Subcutaneous abdominal adipose tissue (tissue), 5 donors: ENCODE results near the gene HAP1.

ENCODE experiments used
- H3K27ac ChIP-seq: one replicate; pipeline ENCODE4 v1.7.0; 2013; ENCODE audit warnings: low read depth, mild to moderate bottlenecking, inconsistent platforms, low read length, moderate library complexity
- H3K27me3 ChIP-seq, 5 donors: one replicate each; pipeline ENCODE4 v1.7.0; 2013; ENCODE audit warnings: low read length in 5 of 5, inconsistent platforms in 1 of 5; ENCODE audit not compliant: control insufficient read depth in 5 of 5, insufficient read depth in 4 of 5
- H3K36me3 ChIP-seq, 5 donors: one replicate each; pipeline ENCODE4 v1.7.0; 2013; ENCODE audit warnings: low read length in 5 of 5; ENCODE audit not compliant: control insufficient read depth in 5 of 5, insufficient read depth in 5 of 5
- H3K4me1 ChIP-seq, 5 donors: one replicate each; pipeline ENCODE4 v1.7.0; 2013; ENCODE audit warnings: low read length in 5 of 5, mild to moderate bottlenecking in 3 of 5, moderate library complexity in 1 of 5; ENCODE audit not compliant: control insufficient read depth in 5 of 5, insufficient read depth in 5 of 5
- H3K4me3 ChIP-seq, 5 donors: one replicate each; pipeline ENCODE4 v1.7.0; 2013; ENCODE audit warnings: low read length in 5 of 5, low read depth in 1 of 5
- H3K9ac ChIP-seq, 5 donors: one replicate each; pipeline ENCODE4 v1.7.0; 2013; ENCODE audit warnings: low read length in 5 of 5, mild to moderate bottlenecking in 4 of 5, moderate library complexity in 3 of 5
- H3K9me3 ChIP-seq, 5 donors: one replicate each; pipeline ENCODE4 v1.7.0; 2013; ENCODE audit warnings: low read length in 5 of 5; ENCODE audit not compliant: control insufficient read depth in 5 of 5
- donor health status: healthy.
- donor health status: healthy.
- donor health status: healthy.
- donor health status: healthy.
- donor health status: healthy.

HAP1 gene

DNA sequence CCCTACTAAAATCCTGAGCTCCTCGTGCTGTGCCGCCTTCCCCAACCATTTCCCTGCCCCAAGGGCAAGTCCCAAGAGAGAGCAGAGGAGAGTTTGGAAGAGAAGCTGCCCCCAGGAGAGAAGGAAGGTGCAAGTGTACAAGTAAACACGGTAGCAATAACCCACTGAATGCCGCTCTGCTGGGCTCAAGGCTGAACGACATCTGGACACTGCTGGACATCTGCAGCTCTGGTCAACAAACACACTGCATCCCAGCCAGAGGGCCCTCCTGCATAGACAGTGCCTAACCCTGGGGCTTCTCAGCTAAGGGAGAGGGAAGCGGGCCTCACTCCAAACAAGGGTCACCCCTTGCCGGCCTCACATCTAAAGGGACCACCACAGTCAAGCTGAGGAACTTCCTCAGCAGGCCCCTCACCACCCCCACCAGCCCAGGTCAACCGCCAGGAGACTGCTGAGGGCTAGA lies 39.3 kb upstream of the HAP1 start:
- H3K27me3 ChIP-seq: no peaks in the 10 kb centered on the region
- peaks cover 0 to 40% (median 35%) of the 10 kb centered on the region in 5 donors for H3K36me3 ChIP-seq
- H3K4me1 ChIP-seq: peaks cover 13 to 54% (median 42%) of the 10 kb centered on the region in 5 donors
- no peak overlapping the region for H3K27ac ChIP-seq
- no peak overlapping the region for H3K4me3 ChIP-seq
- H3K9me3 ChIP-seq: no peaks in the 10 kb centered on the region
- H3K9ac ChIP-seq: peak overlapping the region in 1 of 5 donors; percentile 30

DNA sequence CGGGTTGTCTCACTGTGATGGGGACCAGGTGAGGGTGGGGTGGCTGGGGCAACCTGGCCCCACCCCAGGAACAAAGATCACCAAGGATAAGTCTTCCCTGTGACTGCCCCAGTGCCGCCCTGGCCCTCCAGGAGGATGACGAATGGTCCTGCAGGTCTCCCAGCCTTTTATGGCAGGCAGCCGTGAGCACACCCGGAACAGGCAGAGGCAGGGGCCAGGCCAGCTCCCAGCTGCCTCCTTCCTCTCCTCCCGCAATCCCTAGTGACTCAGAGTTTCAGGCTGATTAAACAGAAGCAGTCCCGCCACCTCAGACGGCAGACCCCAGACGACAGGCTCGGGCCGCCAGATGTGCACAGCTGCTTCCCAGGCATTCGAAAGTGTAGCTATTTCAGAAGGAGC lies 38.7 kb upstream of the HAP1 start:
- Histone ChIP-seq H3K36me3 (peaks cover 0 to 46% (median 39%) of the 10 kb centered on the region in 5 donors), H3K4me1 (peaks cover 13 to 54% (median 39%) of the 10 kb centered on the region in 5 donors), H3K27me3 (no peaks in the 10 kb centered on the region), H3K4me3 (no peak overlapping the region), H3K9me3 (no peaks in the 10 kb centered on the region), H3K27ac (no peak overlapping the region), H3K9ac (no peak overlapping the region)

DNA sequence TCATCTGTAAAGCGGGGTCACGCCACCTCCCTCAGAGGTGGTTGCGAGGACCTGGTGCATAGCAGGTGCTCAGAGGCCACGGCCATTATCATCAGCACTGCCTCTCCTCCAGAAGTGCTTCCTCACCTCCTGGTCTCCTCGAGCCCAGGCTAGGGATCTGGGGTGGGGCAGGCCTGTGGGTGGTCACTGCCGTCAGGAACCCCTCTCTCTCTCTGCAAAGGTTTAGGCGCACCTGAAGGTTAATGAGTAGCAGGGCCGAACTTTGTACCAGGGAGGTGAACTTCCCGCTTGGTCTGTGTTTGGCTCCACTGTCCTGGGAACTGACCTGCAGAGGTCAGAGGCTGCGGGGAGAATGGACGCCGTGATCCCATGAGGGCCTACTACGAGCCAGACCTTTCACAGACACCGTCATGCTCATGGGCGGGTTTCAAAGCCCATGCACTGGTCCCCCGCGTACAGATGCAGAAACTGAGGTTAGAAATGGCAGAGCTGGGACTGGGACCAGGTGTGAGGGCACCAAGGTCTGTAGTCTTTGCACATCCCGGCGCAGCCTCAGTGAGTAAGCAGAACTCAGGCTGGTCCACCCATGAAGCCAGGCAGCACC lies 38.2 kb upstream of the HAP1 start:
- H3K27ac ChIP-seq: no peak overlapping the region
- no peaks in the 10 kb centered on the region for H3K27me3 ChIP-seq
- H3K9ac ChIP-seq: no peak overlapping the region
- peaks cover 10 to 49% (median 34%) of the 10 kb centered on the region in 5 donors for H3K4me1 ChIP-seq
- H3K36me3 ChIP-seq: peaks cover 0 to 50% (median 42%) of the 10 kb centered on the region in 5 donors
- no peaks in the 10 kb centered on the region for H3K9me3 ChIP-seq
- no peak overlapping the region for H3K4me3 ChIP-seq

DNA sequence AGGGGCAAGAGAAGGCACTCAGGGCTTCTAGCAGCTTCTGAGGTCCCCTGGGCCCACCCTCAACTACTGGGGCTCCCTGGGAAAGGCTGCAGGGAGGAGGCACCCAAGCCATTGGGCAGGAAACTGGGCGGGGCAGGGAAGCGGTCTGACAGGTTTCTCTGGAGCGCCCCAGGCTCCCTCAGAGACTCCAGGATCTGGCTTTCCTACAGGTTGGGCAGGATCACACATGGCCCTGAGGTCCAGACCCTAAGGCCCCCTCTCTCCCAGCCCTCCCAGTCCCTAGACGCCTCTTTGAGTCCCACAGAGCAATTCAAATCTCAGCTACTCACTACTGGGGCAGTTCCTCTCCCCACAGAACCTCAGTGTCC lies 37.8 kb upstream of the HAP1 start:
- Histone ChIP-seq H3K4me1 (peaks cover 8 to 45% (median 29%) of the 10 kb centered on the region in 5 donors), H3K27me3 (no peaks in the 10 kb centered on the region), H3K9ac (peak overlapping the region in 1 of 5 donors; percentile 35), H3K4me3 (no peak overlapping the region), H3K27ac (no peak overlapping the region), H3K36me3 (peaks cover 0 to 54% (median 47%) of the 10 kb centered on the region in 5 donors), H3K9me3 (no peaks in the 10 kb centered on the region)

DNA sequence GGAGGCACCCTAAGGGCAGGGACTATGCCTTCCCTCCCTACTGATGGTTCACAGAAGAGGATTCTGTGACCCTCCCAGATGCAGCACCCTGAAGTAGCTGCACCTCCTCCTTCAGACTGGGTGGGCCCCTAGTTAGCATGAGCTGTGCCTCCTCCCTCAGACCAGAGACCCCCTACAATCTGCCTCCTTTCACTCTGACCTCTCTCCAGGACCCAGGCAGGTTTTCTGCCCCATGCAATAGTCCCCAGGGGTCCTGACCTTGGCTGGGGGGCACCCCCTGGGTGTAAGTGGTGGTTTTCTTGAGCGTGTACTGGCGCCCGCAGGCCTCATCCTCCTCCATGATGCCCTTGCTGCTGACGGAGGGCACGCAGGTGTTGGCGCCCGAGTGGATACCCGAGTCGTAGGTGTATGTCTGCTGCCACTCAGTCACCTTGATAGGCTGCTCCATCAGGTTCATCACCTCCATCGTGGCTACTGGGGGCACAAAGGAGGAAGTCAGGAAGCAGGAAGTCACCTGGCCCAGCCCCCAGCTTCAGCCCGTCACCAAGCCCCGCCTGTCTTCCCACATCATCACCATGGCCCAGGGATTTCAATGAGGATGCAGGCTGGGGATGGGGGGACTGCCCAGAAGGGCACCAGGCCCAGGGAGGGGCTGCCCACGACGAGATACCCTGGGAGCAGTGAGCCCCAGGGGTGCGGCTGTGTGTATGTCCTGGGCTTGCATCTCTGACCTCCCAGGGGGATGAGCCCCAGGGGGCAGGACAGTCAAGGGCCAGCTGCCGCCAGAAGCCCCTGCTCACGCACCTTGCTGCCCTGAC lies 37.2 kb upstream of the HAP1 start:
- peaks cover 5 to 39% (median 23%) of the 10 kb centered on the region in 5 donors for H3K4me1 ChIP-seq
- no peak overlapping the region for H3K4me3 ChIP-seq
- no peak overlapping the region for H3K27ac ChIP-seq

DNA sequence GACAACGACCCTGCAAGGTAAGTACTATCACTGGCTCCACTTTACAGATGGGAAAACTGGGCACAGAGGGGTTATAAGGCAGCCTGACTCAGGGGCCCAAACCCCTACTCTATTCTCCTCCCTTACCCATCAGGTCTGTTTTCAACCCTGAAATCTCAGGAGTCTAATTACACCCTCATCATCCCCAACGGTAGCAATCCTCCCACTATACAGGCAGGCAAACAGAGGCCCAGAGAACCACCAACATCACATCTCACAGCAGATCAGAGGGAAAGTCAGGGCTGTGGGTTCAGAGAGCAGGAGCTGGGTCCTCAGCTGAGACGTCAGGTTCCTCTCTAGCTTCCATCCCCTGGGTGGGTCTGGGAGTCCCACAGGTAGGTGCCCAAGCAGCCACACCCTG lies 35.5 kb upstream of the HAP1 start:
- Histone ChIP-seq H3K36me3 (peaks cover 4 to 73% (median 56%) of the 10 kb centered on the region in 5 donors), H3K4me1 (peaks cover 0 to 22% (median 12%) of the 10 kb centered on the region in 5 donors), H3K4me3 (no peak overlapping the region), H3K9me3 (no peaks in the 10 kb centered on the region), H3K27ac (no peak overlapping the region), H3K27me3 (no peaks in the 10 kb centered on the region), H3K9ac (no peak overlapping the region)

More for the DNA sequence above, 37.2 kb upstream of the HAP1 start:
- Histone ChIP-seq H3K36me3 (peaks cover 2 to 59% (median 50%) of the 10 kb centered on the region in 5 donors), H3K9ac (peak overlapping the region in 1 of 5 donors; percentile 35), H3K9me3 (no peaks in the 10 kb centered on the region), H3K27me3 (no peaks in the 10 kb centered on the region)

DNA sequence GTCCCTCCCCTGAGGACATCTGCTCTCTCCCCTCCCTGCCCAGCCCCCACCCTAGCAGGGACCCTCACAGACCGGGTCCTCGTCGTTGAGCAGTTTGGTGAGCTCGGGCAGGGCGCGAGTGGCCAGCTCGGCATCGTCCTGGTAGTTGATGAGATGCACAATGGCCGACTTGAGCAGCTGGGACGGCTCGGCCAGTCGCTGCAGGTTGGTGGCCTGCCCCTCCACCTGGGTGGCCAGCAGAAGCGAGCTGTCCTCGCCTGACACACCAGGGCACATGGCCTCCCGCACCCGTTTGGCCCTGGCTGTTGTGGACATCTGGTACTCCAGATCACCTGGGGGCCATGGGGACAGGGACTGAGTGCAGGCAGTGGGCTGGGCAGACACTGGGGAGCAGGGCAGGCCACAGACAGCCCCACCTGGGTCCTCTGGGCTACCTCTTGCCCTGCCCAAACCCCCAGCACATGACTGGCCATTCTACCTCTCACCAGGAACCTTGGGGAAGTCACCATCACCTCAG lies 35.0 kb upstream of the HAP1 start:
- Histone ChIP-seq H3K4me3 (no peak overlapping the region), H3K9ac (no peak overlapping the region), H3K36me3 (peaks cover 4 to 79% (median 62%) of the 10 kb centered on the region in 5 donors), H3K9me3 (no peaks in the 10 kb centered on the region), H3K4me1 (peaks cover 0 to 17% (median 12%) of the 10 kb centered on the region in 5 donors), H3K27me3 (no peaks in the 10 kb centered on the region), H3K27ac (no peak overlapping the region)

DNA sequence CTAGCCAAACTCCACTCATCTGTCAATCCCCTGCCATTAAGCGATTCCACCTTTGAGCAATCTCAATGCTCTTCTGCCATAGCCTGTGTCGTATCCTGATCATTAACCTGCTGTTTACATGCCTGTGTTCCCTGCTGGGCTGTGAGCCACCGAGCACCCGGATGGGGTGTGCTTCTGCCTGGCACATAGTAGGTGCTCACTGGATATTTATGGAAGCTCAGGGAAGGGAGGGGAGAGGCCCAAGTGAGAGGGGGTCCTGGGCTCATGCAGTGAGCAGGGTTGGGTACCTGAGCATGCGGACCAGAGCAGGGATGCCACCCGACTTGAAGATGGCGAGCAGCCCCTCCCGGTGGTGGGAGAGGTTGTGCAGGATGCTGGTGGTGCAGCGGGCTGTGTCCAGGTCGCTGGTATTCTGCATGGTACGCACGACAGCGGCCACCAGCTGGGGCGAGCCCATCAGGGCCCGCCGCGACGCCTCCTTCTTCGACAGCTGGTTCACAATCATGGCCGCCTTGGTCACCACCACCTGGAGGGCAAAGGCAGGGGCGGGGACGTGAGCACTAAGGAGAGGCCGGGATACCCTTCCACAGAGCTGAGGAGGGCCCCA lies 34.3 kb upstream of the HAP1 start:
- no peak overlapping the region for H3K9ac ChIP-seq
- H3K4me1 ChIP-seq: peaks cover 0 to 15% (median 9%) of the 10 kb centered on the region in 5 donors
- H3K4me3 ChIP-seq: no peak overlapping the region
- no peaks in the 10 kb centered on the region for H3K27me3 ChIP-seq
- H3K36me3 ChIP-seq: peaks cover 4 to 84% (median 64%) of the 10 kb centered on the region in 5 donors
- H3K9me3 ChIP-seq: no peaks in the 10 kb centered on the region
- H3K27ac ChIP-seq: no peak overlapping the region

DNA sequence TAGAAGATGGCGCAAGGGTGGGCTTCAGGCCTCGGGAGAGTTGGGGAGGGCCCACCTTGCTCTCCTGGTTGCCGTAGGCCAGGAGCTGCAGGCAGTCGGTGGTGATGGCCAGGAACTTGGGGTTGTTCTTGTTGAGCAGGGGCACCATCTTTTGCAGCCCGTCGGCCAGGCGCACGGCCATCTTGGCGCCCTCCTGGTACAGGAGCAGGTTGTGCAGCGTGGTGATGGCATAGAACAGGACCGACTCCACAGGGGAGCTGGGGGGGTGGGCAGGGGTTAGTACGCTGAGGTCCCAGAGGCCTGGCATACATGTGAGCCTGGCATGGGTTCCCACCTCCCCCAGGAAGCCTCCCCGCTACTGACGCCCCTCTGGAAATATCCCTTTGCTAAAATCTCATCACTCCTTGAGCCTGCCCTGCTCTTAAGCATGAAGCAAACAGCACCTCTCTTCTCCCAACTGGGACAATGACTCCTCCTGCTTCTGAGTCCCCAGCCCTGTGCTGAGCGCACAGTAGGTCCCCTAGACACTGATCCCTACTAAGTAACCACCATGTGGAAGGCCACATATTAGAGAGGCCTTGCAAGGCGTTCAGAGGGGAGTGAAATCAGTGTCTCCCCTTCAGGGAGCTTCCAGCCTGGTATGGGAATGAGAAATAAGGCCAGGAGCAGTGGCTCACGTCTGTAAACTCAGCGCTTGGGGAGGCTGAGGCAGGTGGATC lies 33.0 kb upstream of the HAP1 start:
- no peak overlapping the region for H3K27ac ChIP-seq
- H3K9ac ChIP-seq: no peak overlapping the region
- no peaks in the 10 kb centered on the region for H3K27me3 ChIP-seq
- H3K36me3 ChIP-seq: peaks cover 4 to 90% (median 77%) of the 10 kb centered on the region in 5 donors
- H3K4me1 ChIP-seq: peaks cover 0 to 3% (median 0%) of the 10 kb centered on the region in 5 donors
- H3K4me3 ChIP-seq: no peak overlapping the region
- no peaks in the 10 kb centered on the region for H3K9me3 ChIP-seq
